Measurements from ENCODE around the gene TAF8.

Gene TAF8

DNA sequence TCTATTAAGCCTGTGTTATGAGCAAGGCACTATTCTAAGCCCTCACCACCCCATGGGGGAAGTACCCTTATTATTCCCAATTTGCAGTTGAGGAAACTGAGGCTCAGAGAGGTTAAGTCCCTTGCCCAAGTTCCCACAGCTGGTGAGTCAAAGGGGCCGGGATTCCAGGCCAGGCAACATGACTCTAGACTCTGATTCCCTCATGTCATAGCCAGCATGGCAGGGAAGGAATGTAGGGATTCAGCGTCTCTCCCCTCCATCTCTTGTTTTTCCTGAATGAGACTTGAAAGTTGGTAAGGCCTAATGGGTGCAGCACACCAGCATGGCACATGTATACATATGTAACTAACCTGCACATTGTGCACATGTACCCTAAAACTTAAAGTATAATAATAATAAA is 85.4 kb downstream of the TAF8 start:
- TF ChIP-seq, protein P1, sequence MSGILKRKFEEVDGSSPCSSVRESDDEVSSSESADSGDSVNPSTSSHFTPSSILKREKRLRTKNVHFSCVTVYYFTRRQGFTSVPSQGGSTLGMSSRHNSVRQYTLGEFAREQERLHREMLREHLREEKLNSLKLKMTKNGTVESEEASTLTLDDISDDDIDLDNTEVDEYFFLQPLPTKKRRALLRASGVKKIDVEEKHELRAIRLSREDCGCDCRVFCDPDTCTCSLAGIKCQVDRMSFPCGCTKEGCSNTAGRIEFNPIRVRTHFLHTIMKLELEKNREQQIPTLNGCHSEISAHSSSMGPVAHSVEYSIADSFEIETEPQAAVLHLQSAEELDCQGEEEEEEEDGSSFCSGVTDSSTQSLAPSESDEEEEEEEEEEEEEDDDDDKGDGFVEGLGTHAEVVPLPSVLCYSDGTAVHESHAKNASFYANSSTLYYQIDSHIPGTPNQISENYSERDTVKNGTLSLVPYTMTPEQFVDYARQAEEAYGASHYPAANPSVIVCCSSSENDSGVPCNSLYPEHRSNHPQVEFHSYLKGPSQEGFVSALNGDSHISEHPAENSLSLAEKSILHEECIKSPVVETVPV (CRISPR knock-in tag; IDR thresholded peaks at IDR 0.05): no peak
- TF ChIP-seq ZC3H10 (CRISPR knock-in tag; IDR thresholded peaks at IDR 0.05): no peak
- TF ChIP-seq TCF4 (CRISPR knock-in tag; IDR thresholded peaks at IDR 0.05; ENCODE audit: borderline replicate concordance): no peak
- TF ChIP-seq, protein P2, sequence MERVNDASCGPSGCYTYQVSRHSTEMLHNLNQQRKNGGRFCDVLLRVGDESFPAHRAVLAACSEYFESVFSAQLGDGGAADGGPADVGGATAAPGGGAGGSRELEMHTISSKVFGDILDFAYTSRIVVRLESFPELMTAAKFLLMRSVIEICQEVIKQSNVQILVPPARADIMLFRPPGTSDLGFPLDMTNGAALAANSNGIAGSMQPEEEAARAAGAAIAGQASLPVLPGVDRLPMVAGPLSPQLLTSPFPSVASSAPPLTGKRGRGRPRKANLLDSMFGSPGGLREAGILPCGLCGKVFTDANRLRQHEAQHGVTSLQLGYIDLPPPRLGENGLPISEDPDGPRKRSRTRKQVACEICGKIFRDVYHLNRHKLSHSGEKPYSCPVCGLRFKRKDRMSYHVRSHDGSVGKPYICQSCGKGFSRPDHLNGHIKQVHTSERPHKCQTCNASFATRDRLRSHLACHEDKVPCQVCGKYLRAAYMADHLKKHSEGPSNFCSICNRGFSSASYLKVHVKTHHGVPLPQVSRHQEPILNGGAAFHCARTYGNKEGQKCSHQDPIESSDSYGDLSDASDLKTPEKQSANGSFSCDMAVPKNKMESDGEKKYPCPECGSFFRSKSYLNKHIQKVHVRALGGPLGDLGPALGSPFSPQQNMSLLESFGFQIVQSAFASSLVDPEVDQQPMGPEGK (CRISPR knock-in tag; IDR thresholded peaks at IDR 0.05; ENCODE audit: borderline replicate concordance): no peak
- no peak for TF ChIP-seq ZFP3 (CRISPR knock-in tag; IDR thresholded peaks at IDR 0.05)
- no peak for TF ChIP-seq TOX (CRISPR knock-in tag; IDR thresholded peaks at IDR 0.05; ENCODE audit: borderline replicate concordance)
- no peak for TF ChIP-seq OSR1 (CRISPR knock-in tag; IDR thresholded peaks at IDR 0.05)
- no peak for TF ChIP-seq CREB5 (CRISPR knock-in tag; IDR thresholded peaks at IDR 0.05; ENCODE audit: low read depth)
- TF ChIP-seq ZNF8 (CRISPR knock-in tag; IDR thresholded peaks at IDR 0.05): no peak
- no peak for TF ChIP-seq ESRRG (CRISPR knock-in tag; IDR thresholded peaks at IDR 0.05)
- no peak for TF ChIP-seq RARB (CRISPR knock-in tag; IDR thresholded peaks at IDR 0.05)
- TF ChIP-seq PPARA (CRISPR knock-in tag; IDR thresholded peaks at IDR 0.05; ENCODE audit: borderline replicate concordance): no peak
- no peak for TF ChIP-seq ARNTL (CRISPR knock-in tag; IDR thresholded peaks at IDR 0.05; ENCODE audit: borderline replicate concordance, low read depth)
- TF ChIP-seq ZNF70 (CRISPR knock-in tag; IDR thresholded peaks at IDR 0.05): no peak
- ATAC-seq: no peak

DNA sequence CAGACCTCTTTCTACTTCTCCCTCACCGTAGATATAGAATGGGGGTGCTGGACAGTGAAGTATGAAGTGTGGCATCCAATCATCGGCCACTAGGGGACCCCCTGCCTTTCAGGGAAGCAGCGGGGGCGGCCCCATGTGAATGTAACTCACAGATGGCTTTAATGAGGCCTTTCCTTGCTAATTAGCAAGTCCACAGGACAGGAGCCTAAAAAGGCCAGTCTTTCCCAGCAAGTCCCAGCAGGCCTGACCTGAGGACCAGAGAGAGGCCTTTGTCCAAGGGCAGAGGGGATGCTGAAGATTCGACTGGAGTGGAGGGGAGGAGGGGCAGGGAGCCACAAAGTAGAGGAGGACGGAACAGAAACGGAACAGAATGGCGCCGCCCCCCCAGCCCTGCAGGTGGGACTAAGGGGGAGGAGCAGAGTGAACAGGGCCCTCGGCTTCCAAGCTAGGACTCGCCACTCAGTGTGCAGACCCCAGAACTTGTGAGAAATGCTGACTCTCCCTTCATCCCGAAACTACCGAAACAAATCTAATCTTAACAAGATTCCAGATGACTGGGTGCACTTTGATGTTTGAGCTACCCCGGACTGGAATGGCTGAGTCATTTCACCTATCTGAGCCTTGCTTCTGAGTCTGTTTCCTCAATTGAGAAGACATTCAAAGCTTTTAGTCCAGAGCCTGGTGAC is 86.3 kb downstream of the TAF8 start:
- ATAC-seq: peak; percentile 67
- TF ChIP-seq CSDC2 (CRISPR knock-in tag; IDR thresholded peaks at IDR 0.05) (0 out of 2 replicates have a peak, but pooled peaks have one; percentile 11), ZFP3 (CRISPR knock-in tag; IDR thresholded peaks at IDR 0.05) (no peak), SNAI2 (CRISPR knock-in tag; IDR thresholded peaks at IDR 0.05) (peak; percentile 77; the same call in 1 of the 2 replicates), ZC3H10 (CRISPR knock-in tag; IDR thresholded peaks at IDR 0.05) (no peak), GLIS3 (CRISPR knock-in tag; IDR thresholded peaks at IDR 0.05) (no peak), ZNF565 (CRISPR knock-in tag; conservative IDR thresholded peaks at IDR 0.05; ENCODE audit: low read depth) (no peak), ISL1 (CRISPR knock-in tag; IDR thresholded peaks at IDR 0.05) (peak; percentile 70), TOX (CRISPR knock-in tag; IDR thresholded peaks at IDR 0.05; ENCODE audit: borderline replicate concordance) (no peak), ZFP30 (CRISPR knock-in tag; IDR thresholded peaks at IDR 0.05) (no peak)
- TF ChIP-seq, protein P1 (CRISPR knock-in tag; IDR thresholded peaks at IDR 0.05): no peak
- TF ChIP-seq, protein P2 (CRISPR knock-in tag; IDR thresholded peaks at IDR 0.05; ENCODE audit: borderline replicate concordance): 0 out of 2 replicates have a peak, but pooled peaks have one; percentile 8
